Measurements from ENCODE around the gene RUFY3.

Gene RUFY3

GRCh38 chr4:70841211-70841610, 119.4 kb downstream of the RUFY3 start:
- Histone ChIP-seq H3K36me3 (no peaks in the 10 kb centered on the region), H3K4me3 (ENCODE audit: low read depth in 1 of 2, low read length in 1 of 2) (no peak overlapping the region), H3K9me3 (no peaks in the 10 kb centered on the region), H3K4me1 (ENCODE audit: control insufficient read depth in 1 of 2, insufficient read depth in 1 of 2, low read depth in 1 of 2, low read length in 1 of 2) (peaks cover 11 to 12% of the 10 kb centered on the region in 2 experiments), H3K27ac (no peak overlapping the region), H3K27me3 (no peaks in the 10 kb centered on the region)
- TF ChIP-seq CTCF (IDR thresholded peaks at IDR 0.05): no peak

- no peak overlapping the region for H3K27ac ChIP-seq
- no peak for TF ChIP-seq CTCF (IDR thresholded peaks at IDR 0.05)
- H3K4me1 ChIP-seq (ENCODE audit: control insufficient read depth in 1 of 2, insufficient read depth in 1 of 2, low read depth in 1 of 2, low read length in 1 of 2): peaks cover 13 to 18% of the 10 kb centered on the region in 2 experiments
- no peak overlapping the region for H3K4me3 ChIP-seq (ENCODE audit: low read depth in 1 of 2, low read length in 1 of 2)
- no peaks in the 10 kb centered on the region for H3K9me3 ChIP-seq
- H3K36me3 ChIP-seq: no peaks in the 10 kb centered on the region
- no peaks in the 10 kb centered on the region for H3K27me3 ChIP-seq
These were observed 120.2 kb downstream of the RUFY3 start for GRCh38 chr4:70841951-70842350.

- Histone ChIP-seq H3K27ac (no peak overlapping the region), H3K9me3 (no peaks in the 10 kb centered on the region), H3K4me3 (ENCODE audit: low read depth in 1 of 2, low read length in 1 of 2) (no peak overlapping the region), H3K4me1 (ENCODE audit: control insufficient read depth in 1 of 2, insufficient read depth in 1 of 2, low read depth in 1 of 2, low read length in 1 of 2) (peaks cover 13 to 18% of the 10 kb centered on the region in 2 experiments), H3K36me3 (no peaks in the 10 kb centered on the region), H3K27me3 (no peaks in the 10 kb centered on the region)
- TF ChIP-seq CTCF (IDR thresholded peaks at IDR 0.05): no peak
These were observed 121.1 kb downstream of the RUFY3 start for GRCh38 chr4:70842761-70843435.

- Histone ChIP-seq H3K36me3 (no peaks in the 10 kb centered on the region), H3K9me3 (no peaks in the 10 kb centered on the region), H3K27ac (no peak overlapping the region), H3K27me3 (no peaks in the 10 kb centered on the region), H3K4me1 (ENCODE audit: control insufficient read depth in 1 of 2, insufficient read depth in 1 of 2, low read depth in 1 of 2, low read length in 1 of 2) (peaks cover 2 to 7% of the 10 kb centered on the region in 2 experiments), H3K4me3 (ENCODE audit: low read depth in 1 of 2, low read length in 1 of 2) (no peak overlapping the region)
- no peak for TF ChIP-seq CTCF (IDR thresholded peaks at IDR 0.05)
These were observed 122.4 kb downstream of the RUFY3 start for GRCh38 chr4:70844180-70844579.

GRCh38 chr4:70849291-70849690, 127.5 kb downstream of the RUFY3 start:
- Histone ChIP-seq H3K4me3 (ENCODE audit: low read depth in 1 of 2, low read length in 1 of 2) (no peak overlapping the region), H3K36me3 (no peaks in the 10 kb centered on the region), H3K27ac (no peak overlapping the region), H3K4me1 (ENCODE audit: control insufficient read depth in 1 of 2, insufficient read depth in 1 of 2, low read depth in 1 of 2, low read length in 1 of 2) (peaks cover 2 to 7% of the 10 kb centered on the region in 2 experiments), H3K9me3 (no peaks in the 10 kb centered on the region), H3K27me3 (no peaks in the 10 kb centered on the region)
- TF ChIP-seq CTCF (IDR thresholded peaks at IDR 0.05): no peak
